IPS DF 4.7 (cell line): Measurements from ENCODE around the gene ARHGAP28.

Source experiments
- DNase-seq: peaks from one replicate; pipeline ENCODE4 v3.0.0-alpha.2; 2013; ENCODE audit warnings: low spot score; ENCODE audit errors: extremely low read depth

The ARHGAP28 gene

GRCh38 chr18:6729247-6730091 lies at the start of gene ARHGAP28:
TSS of gene ARHGAP28 (plus strand) at chr18:6729716. CDS start at chr18:6729822, 106 bp downstream.
- no peak for DNase-seq

- no peak for DNase-seq
Observed at GRCh38 chr18:6681331-6681875, 48.1 kb upstream of the ARHGAP28 start.

GRCh38 chr18:6682437-6683111 lies 46.9 kb upstream of the ARHGAP28 start:
- DNase-seq, result no peak

- no peak for DNase-seq
Observed at GRCh38 chr18:6683112-6683876, 46.2 kb upstream of the ARHGAP28 start.

- DNase-seq, result no peak
Observed at GRCh38 chr18:6687676-6688075, 41.8 kb upstream of the ARHGAP28 start.

- DNase-seq, result no peak
Observed at GRCh38 chr18:6708890-6709289, 20.6 kb upstream of the ARHGAP28 start.

GRCh38 chr18:6711467-6711866 lies 18.0 kb upstream of the ARHGAP28 start:
- DNase-seq, result no peak

- no peak for DNase-seq
Observed at GRCh38 chr18:6712401-6712800, 17.1 kb upstream of the ARHGAP28 start.

- no peak for DNase-seq
Observed at GRCh38 chr18:6714010-6714409, 15.5 kb upstream of the ARHGAP28 start.

GRCh38 chr18:6718267-6718666 lies 11.2 kb upstream of the ARHGAP28 start:
- DNase-seq, result no peak

GRCh38 chr18:6719098-6719846 lies 10.2 kb upstream of the ARHGAP28 start:
- DNase-seq, result no peak

GRCh38 chr18:6719910-6720683 lies 9.4 kb upstream of the ARHGAP28 start:
- no peak for DNase-seq

GRCh38 chr18:6721755-6722154 lies 7.8 kb upstream of the ARHGAP28 start:
- DNase-seq, result no peak

GRCh38 chr18:6722690-6723089 lies 6.8 kb upstream of the ARHGAP28 start:
- no peak for DNase-seq

- DNase-seq, result no peak
Observed at GRCh38 chr18:6724331-6724730, 5.2 kb upstream of the ARHGAP28 start.

- DNase-seq, result no peak
Observed at GRCh38 chr18:6728331-6728730, 1.2 kb upstream of the ARHGAP28 start.

GRCh38 chr18:6728809-6729246 lies 688 bp upstream of the ARHGAP28 start:
- no peak for DNase-seq

- no peak for DNase-seq
Observed at GRCh38 chr18:6730416-6731221, 1.1 kb downstream of the ARHGAP28 start.

GRCh38 chr18:6731222-6731596 lies 1.7 kb downstream of the ARHGAP28 start:
- no peak for DNase-seq
